HCT116 (cell line): ENCODE data around the gene PCCB. TPM values are rescaled to one million over a fixed set of nuclear protein-coding genes. Genes with fewer than 3 reads are reported as not detected.

Experiments used
- ATAC-seq: fragments of 200-7000 bp; cut with Tn5 transposase; 2 replicates; pipeline ENCODE4 v1.9.1; 2020; ENCODE audit warnings: mild to moderate bottlenecking, moderate library complexity
- BruUV-seq: library from RNA; stranded (reverse); fragments of 400-500 nt; replicated peaks from 2 replicates; lab custom pipeline; 2021; lab: Mats Ljungman, UMichigan
- CTCF ChIA-PET: fragments of 300-600 bp; sonication (Branson Sonifier 250); formaldehyde crosslinking; loops from one replicate; lab custom pipeline; 2021; ENCODE audit warnings: antibody characterized with exemption; lab: Charles Lee
- POLR2A ChIA-PET: fragments of 300-600, 350-600 bp; sonication (Branson Sonifier 250); formaldehyde crosslinking; loops from one replicate; lab custom pipeline; 2021; ENCODE audit warnings: antibody characterized with exemption; lab: Charles Lee
- RAD21 ChIA-PET, 2 experiments: fragments of 300-600 bp; sonication (Branson Sonifier 250); formaldehyde crosslinking; loops; one replicate each; lab custom pipeline; 2023; ENCODE audit warnings: low total read pairs in 2 of 2; ENCODE audit not compliant: uncharacterized antibody in 2 of 2, unreplicated experiment in 2 of 2, low non-redundant PET in 1 of 2; lab: Charles Lee
- DNase-seq: peaks from one replicate; pipeline ENCODE4 v3.0.0-alpha.2; 2010; ENCODE audit warnings: low read depth, low spot score
- H2AFZ ChIP-seq: fragments of 200-600 bp; shearing (Covaris generic), sonication (generic); 2 replicates; pipeline ENCODE4 v1.6.1; 2017; ENCODE audit warnings: low read depth, mixed run types, mixed read lengths, antibody characterized with exemption, low read length; ENCODE audit not compliant: poor library complexity, severe bottlenecking
- H3K27ac ChIP-seq: 2 replicates; pipeline ENCODE4 v1.5.1; 2012; ENCODE audit warnings: low read depth, low read length
- H3K27me3 ChIP-seq: fragments of 200-600 bp; sonication (generic); 2 replicates; pipeline ENCODE4 v1.6.1; 2016; ENCODE audit warnings: mixed run types, low read length, mixed read lengths; ENCODE audit not compliant: insufficient read depth
- H3K36me3 ChIP-seq, 2 experiments: fragments of 200-500 bp in 1 of 2; fragments of 200-600 bp in 1 of 2; sonication (Bioruptor generic) in 1 of 2; sonication (generic) in 1 of 2; 2 replicates each; pipeline versions ENCODE4 v1.5.1 to v1.6.1; 2014 to 2016; ENCODE audit warnings: low read length in 2 of 2, inconsistent platforms in 1 of 2, mixed read lengths in 1 of 2, mixed run types in 1 of 2; ENCODE audit not compliant: insufficient read depth in 2 of 2, control insufficient read depth in 1 of 2
- H3K4me1 ChIP-seq, 2 experiments: fragments of 200-600 bp in 1 of 2; sonication (generic) in 1 of 2; 2 replicates each; pipeline versions ENCODE4 v1.5.1 to v1.6.1; 2012 to 2017; ENCODE audit warnings: low read length in 2 of 2, inconsistent platforms in 1 of 2, mild to moderate bottlenecking in 1 of 2, mixed read lengths in 1 of 2, mixed run types in 1 of 2, moderate library complexity in 1 of 2; ENCODE audit not compliant: insufficient read depth in 2 of 2, control insufficient read depth in 1 of 2
- H3K4me2 ChIP-seq: fragments of 200-600 bp; sonication (generic); 2 replicates; pipeline ENCODE4 v1.6.1; 2017; ENCODE audit warnings: mixed run types, low read length, mixed read lengths
- H3K4me3 ChIP-seq, 2 experiments: fragments of 200-600 bp in 1 of 2; sonication (generic) in 1 of 2; replicated peaks in 1 of 2; 2 replicates each; pipeline ENCODE4 v1.5.1; 2011 to 2016; ENCODE audit warnings: low read length in 2 of 2, control low read depth in 1 of 2, low read depth in 1 of 2, mild to moderate bottlenecking in 1 of 2, mixed read lengths in 1 of 2, mixed run types in 1 of 2
- H3K79me2 ChIP-seq: fragments of 200-600 bp; sonication (generic); 2 replicates; pipeline ENCODE4 v1.6.1; 2017; ENCODE audit warnings: mild to moderate bottlenecking, mixed run types, low read length, moderate library complexity, mixed read lengths; ENCODE audit not compliant: insufficient read depth
- H3K9ac ChIP-seq: fragments of 200-600 bp; sonication (generic); 2 replicates; pipeline ENCODE4 v1.6.1; 2016; ENCODE audit warnings: low read length, mixed read lengths
- H3K9me2 ChIP-seq: fragments of 200-600 bp; sonication (generic), shearing (Covaris generic); 2 replicates; pipeline ENCODE4 v1.6.1; 2017; ENCODE audit warnings: mixed run types, mild to moderate bottlenecking, moderate library complexity; ENCODE audit not compliant: insufficient read depth
- H3K9me3 ChIP-seq, 2 experiments: fragments of 200-500 bp in 1 of 2; fragments of 200-600 bp in 1 of 2; sonication (Bioruptor generic) in 1 of 2; sonication (generic) in 1 of 2; 2 replicates each; pipeline ENCODE4 v1.6.1; 2014 to 2017; ENCODE audit warnings: low read length in 2 of 2, mixed read lengths in 2 of 2, inconsistent platforms in 1 of 2, low read depth in 1 of 2, mild to moderate bottlenecking in 1 of 2, mixed run types in 1 of 2, moderate library complexity in 1 of 2; ENCODE audit not compliant: control insufficient read depth in 1 of 2, insufficient read depth in 1 of 2
- H4K20me1 ChIP-seq: fragments of 200-600 bp; sonication (generic), shearing (Covaris generic); 2 replicates; pipeline ENCODE4 v1.6.1; 2017; ENCODE audit warnings: mixed run types, mild to moderate bottlenecking, moderate library complexity; ENCODE audit not compliant: insufficient read depth
- ATF3 ChIP-seq: IDR thresholded peaks from 2 replicates; pipeline ENCODE4 v1.6.1; 2012
- CEBPB ChIP-seq: IDR thresholded peaks from 2 replicates; pipeline ENCODE4 v1.6.1; 2012; ENCODE audit warnings: low read depth
- CTCF ChIP-seq, 3 experiments: fragments of 200-600 bp in 1 of 3; sonication (generic) in 1 of 3; IDR thresholded peaks in 2 of 3; conservative IDR thresholded peaks in 1 of 3; 2 replicates each; pipeline ENCODE4 v1.5.1; 2012 to 2017; ENCODE audit warnings: low read depth in 2 of 3, low read length in 2 of 3, antibody characterized with exemption in 1 of 3, borderline replicate concordance in 1 of 3, control low read depth in 1 of 3, mild to moderate bottlenecking in 1 of 3, mixed read lengths in 1 of 3, mixed run types in 1 of 3, moderate library complexity in 1 of 3; ENCODE audit not compliant: insufficient read depth in 1 of 3
- EZH2 ChIP-seq: fragments of 200-600 bp; sonication (generic); IDR thresholded peaks from 2 replicates; pipeline ENCODE4 v1.6.1; 2017; ENCODE audit warnings: antibody characterized with exemption, mixed run types
- EZH2phosphoT487 ChIP-seq: fragments of 200-600 bp; IDR thresholded peaks from 2 replicates; pipeline ENCODE4 v1.6.1; 2018; ENCODE audit warnings: antibody characterized with exemption, borderline replicate concordance
- MAX ChIP-seq: IDR thresholded peaks from 2 replicates; pipeline ENCODE4 v1.6.1; 2012
- POLR2A ChIP-seq: IDR thresholded peaks from 2 replicates; pipeline ENCODE4 v1.7.0; 2011; ENCODE audit warnings: borderline replicate concordance; ENCODE audit not compliant: insufficient read depth, insufficient read length; ENCODE audit errors: extremely low read depth
- POLR2AphosphoS5 ChIP-seq: IDR thresholded peaks from 2 replicates; pipeline ENCODE4 v1.6.1; 2011; ENCODE audit warnings: mild to moderate bottlenecking, low read depth, low read length, moderate library complexity
- SP1 ChIP-seq: IDR thresholded peaks from 2 replicates; pipeline ENCODE4 v1.6.1; 2012; ENCODE audit warnings: low read depth
- SRF ChIP-seq: IDR thresholded peaks from 2 replicates; pipeline ENCODE4 v1.6.1; 2012; ENCODE audit warnings: low read depth
- YY1 ChIP-seq: IDR thresholded peaks from 2 replicates; pipeline ENCODE4 v1.6.1; 2011; ENCODE audit warnings: low read length, low read depth, moderate library complexity, mild to moderate bottlenecking; ENCODE audit not compliant: insufficient replicate concordance; ENCODE audit errors: extremely low read depth
- ZFX ChIP-seq: fragments of 450-650 bp; IDR thresholded peaks from 2 replicates; pipeline ENCODE4 v1.6.1; 2017
- ZNF274 ChIP-seq: fragments of 200-500 bp; sonication (Bioruptor generic); IDR thresholded peaks from 2 replicates; pipeline ENCODE4 v1.6.1; 2014; ENCODE audit warnings: mild to moderate bottlenecking, low read depth, low read length, inconsistent platforms
- intact Hi-C: fragments of 100-400 bp; cut with micrococcal nuclease; formaldehyde crosslinking; loops from 2 replicates; pipeline ENCODE4 v1.10.0; 2022
- total RNA-seq: library from RNA; stranded (reverse); gene quantifications from one replicate; pipeline ENCODE4 v1.2.1, GENCODE V29; 2021; ENCODE audit not compliant: unreplicated experiment

Gene PCCB
- total RNA-seq, 1 experiment from 2014 or later, result 48.9 TPM

- H3K36me3 ChIP-seq, result no peaks in the 10 kb centered on the region
- no peaks in the 10 kb centered on the region for H3K9me3 ChIP-seq
- no peaks in the 10 kb centered on the region for H3K9me2 ChIP-seq
- peaks cover 6% of the 10 kb centered on the region; the same call in 1 of the 2 replicates for H3K27me3 ChIP-seq
- no peak overlapping the region for H3K4me3 ChIP-seq
- RAD21 ChIA-PET, result no interaction called here
- H3K4me2 ChIP-seq, result no peak overlapping the region
- no peaks in the 10 kb centered on the region for H3K4me1 ChIP-seq
- TF ChIP-seq ZFX, result no peak
- TF ChIP-seq SP1, result no peak
- no peak for TF ChIP-seq EZH2
- no peak for TF ChIP-seq CTCF (IDR thresholded peaks at IDR 0.05 in 2 of 3, conservative IDR thresholded peaks at IDR 0.05 in 1 of 3; ENCODE audit: borderline replicate concordance in 1 of 3, insufficient read depth in 1 of 3, low read depth in 2 of 3, low read length in 2 of 3)
- TF ChIP-seq ZNF274, result no peak
- TF ChIP-seq POLR2AphosphoS5, result no peak
- intact Hi-C loops, result no loop called here
- POLR2A ChIA-PET, result interaction anchor here (1.3 kb wide), 1 partner anchor 43 kb away, joined by 3 read pairs; the partner anchor contains the start of gene MSL2
- H2AFZ ChIP-seq, result no peak overlapping the region
- no peak overlapping the region for H3K9ac ChIP-seq
- ATAC-seq (no peak), DNase-seq (no peak)
- H3K27ac ChIP-seq, result no peak overlapping the region
- no peaks in the 10 kb centered on the region for H3K79me2 ChIP-seq
- BruUV-seq, result no TSS peak
- no peaks in the 10 kb centered on the region for H4K20me1 ChIP-seq
- CTCF ChIA-PET, result no interaction called here
Measured at GRCh38 chr3:136239094-136239493, 11.0 kb upstream of the PCCB start.

GRCh38 chr3:136245691-136246090 is 4.4 kb upstream of the PCCB start:
- intact Hi-C loops, result no loop called here
- no peaks in the 10 kb centered on the region for H3K36me3 ChIP-seq
- POLR2A ChIA-PET, result no interaction called here
- H3K79me2 ChIP-seq, result peaks cover under 1% of the 10 kb centered on the region; the same call in 1 of the 2 replicates
- ATAC-seq, result no peak
- no peak overlapping the region for H3K4me2 ChIP-seq
- no peak overlapping the region for H3K9ac ChIP-seq
- H3K4me3 ChIP-seq, result no peak overlapping the region
- H3K9me2 ChIP-seq, result no peaks in the 10 kb centered on the region
- no peak overlapping the region for H2AFZ ChIP-seq
- H3K4me1 ChIP-seq, result peaks cover 11 to 13% of the 10 kb centered on the region in 2 experiments
- no peak overlapping the region for H3K27ac ChIP-seq
- no peak for TF ChIP-seq EZH2
- no peak for TF ChIP-seq EZH2phosphoT487
- TF ChIP-seq MAX, result no peak
- TF ChIP-seq YY1, result no peak
- TF ChIP-seq POLR2A, result no peak
- TF ChIP-seq CEBPB, result no peak
- no peak for TF ChIP-seq ATF3
- no peak for TF ChIP-seq SRF
- TF ChIP-seq CTCF (IDR thresholded peaks at IDR 0.05 in 2 of 3, conservative IDR thresholded peaks at IDR 0.05 in 1 of 3; ENCODE audit: borderline replicate concordance in 1 of 3, insufficient read depth in 1 of 3, low read depth in 2 of 3, low read length in 2 of 3), result no peak
- no peak for TF ChIP-seq SP1
- TF ChIP-seq ZNF274, result no peak
- TF ChIP-seq, all 23 proteins: peak for 0
- H3K9me3 ChIP-seq, result no peaks in the 10 kb centered on the region
- ChIA-PET CTCF (no interaction called here), RAD21 (no interaction called here)
- H4K20me1 ChIP-seq, result no peaks in the 10 kb centered on the region
- no TSS peak for BruUV-seq
- no peak for DNase-seq
- no peaks in the 10 kb centered on the region for H3K27me3 ChIP-seq
